ENCODE measurements around the gene TMCO6. TPM values are rescaled to one million over a fixed set of nuclear protein-coding genes. Genes with fewer than 3 reads are reported as not detected.
"Not testable (repeated sequence)": the region's sequence is repeated elsewhere in the genome, so short reads cannot be mapped to it uniquely, and the experiment has no call there.

Gene TMCO6
- total RNA-seq, 1 experiment from 2014 or later: 38.7 TPM

DNA sequence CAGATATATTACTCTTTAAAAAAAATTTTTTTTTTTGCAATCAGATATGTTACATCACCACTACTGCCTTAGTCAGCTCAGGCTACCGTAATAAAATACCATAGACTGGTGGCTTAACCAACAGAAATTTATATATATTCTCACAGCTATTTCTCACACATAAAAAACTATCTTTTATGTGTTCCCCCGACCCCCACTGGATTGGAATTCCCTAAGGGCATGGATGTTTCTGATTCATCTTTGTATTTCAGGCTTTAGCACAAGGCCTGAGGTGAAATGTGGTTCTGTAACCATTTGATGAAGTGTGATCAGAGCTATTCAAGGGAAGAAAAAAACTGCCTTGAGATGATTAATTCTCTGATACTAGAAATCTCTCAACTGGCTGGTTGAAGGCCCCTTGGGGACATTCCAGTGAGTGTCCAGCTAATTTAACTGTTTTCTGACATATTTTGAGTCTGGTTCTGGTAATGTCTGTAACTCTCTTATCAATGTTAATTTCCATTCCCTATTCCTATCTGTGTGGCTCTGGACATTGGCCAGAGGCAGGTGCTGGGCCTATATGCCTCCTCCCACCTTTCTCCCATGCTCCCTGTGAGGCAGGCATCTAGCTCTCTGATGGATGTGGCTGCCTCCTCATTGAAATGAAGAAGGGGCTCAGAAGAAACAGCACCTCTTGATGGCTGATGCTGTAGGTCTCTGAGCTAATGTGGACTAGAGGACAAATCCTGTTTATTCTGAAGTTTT, 8.8 kb upstream of the TMCO6 start:
- no peak for DNase-seq (ENCODE audit: low read depth)

DNA sequence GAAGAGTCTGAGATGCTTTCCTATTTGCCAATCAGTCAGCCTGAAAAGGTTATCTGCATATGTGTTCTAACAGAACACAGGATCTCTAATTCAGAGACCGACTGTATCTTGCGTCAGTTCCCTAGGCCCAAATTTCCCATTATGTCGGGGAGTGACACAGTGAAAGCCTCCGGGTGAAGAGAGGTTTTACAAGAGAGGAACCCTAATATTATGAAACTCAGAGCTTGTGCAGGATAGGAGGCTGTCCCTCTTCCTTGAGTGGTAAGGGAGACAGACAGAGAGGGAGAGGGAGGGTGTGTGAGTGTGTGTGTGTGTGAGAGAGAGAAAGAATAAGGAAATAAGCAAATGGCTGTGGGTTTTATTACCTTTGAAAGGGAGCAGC, 8.2 kb upstream of the TMCO6 start:
- no peak for DNase-seq (ENCODE audit: low read depth)

DNA sequence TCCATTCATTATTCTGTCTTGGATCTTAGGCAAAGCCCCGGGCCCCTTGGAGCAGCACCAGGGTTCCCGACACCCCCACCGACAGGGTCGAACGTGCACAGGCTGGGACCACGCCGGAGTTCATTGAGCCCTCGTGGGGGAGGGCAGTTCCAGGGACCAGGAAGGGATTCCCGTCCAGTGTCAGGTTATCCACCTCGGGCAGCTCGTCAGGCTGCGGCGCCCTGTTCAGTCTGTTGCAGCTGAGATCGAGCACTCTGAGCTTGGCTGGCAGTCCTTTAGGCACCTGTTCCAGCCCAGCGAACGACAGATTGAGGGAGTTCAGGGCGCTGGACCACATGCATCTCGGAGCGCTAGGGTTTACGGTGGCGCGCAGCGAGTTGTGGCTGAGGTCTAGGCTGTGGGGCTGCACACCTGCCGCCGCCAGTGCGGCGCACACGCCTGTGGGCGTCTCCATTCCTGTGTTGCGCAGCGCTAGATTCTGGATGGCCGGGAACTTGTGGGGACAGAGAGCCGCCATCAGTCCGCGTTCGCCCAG, 7.4 kb upstream of the TMCO6 start:
- DNase-seq (ENCODE audit: low read depth): no peak

DNA sequence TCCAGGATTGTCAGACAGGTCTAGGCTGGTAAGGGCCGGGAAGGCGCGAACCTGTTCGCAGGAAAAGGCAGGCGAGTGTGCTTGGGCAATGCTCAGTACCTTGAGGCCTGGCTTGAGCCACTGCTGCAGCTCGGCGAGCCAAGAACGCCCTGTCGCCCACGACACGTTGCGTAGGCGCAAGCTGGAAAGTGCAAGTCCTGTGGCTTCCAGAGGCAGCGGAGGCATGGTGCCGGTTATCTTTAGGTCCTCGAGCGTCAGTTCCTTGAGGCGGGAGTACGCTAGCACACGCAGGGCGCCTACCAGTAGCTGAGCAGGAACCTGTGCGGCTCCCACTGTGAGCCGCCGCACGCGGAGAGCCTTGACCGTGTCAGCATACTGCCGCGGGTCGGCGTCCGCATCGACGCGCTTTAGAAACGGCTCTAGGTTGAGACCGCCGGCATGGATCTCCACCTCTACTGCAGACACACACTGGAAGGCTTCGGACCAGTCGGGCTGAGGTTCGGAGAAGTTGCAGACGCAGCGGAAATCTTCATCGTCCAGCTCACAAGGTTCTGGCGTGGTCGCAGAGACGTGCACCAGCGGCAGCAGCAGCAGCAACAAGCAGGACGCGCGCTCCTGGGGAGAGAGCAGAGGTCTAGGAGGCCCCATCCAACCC, 6.8 kb upstream of the TMCO6 start:
- DNase-seq (ENCODE audit: low read depth): no peak

DNA sequence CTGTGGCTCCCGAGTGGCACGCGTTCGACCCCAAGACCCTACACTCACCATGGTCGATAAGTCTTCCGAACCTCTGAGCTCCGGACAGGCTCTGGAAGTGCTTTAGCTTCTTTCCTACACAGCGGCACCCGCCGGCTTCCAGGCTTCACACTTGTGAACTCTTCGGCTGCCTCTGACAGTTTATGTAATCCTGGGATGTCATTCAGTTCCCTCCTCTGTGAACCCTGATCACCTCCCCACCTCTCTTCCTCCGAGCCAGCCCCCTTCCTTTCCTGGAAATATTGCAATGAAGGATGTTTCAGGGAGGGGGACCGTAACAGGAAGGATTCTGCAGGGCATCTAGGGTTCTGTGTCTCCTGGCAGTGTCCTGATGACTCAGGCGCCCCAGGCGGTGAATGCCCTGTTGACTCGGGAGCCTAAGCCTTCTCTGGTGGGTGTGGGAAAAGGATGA, 6.2 kb upstream of the TMCO6 start, which contains the start of gene CD14:
TSS of gene CD14 (minus strand) at position 155 of the 451 bp plus-strand sequence. CDS start at position 51, 104 bp downstream.
- DNase-seq (ENCODE audit: low read depth): peak; percentile 58

DNA sequence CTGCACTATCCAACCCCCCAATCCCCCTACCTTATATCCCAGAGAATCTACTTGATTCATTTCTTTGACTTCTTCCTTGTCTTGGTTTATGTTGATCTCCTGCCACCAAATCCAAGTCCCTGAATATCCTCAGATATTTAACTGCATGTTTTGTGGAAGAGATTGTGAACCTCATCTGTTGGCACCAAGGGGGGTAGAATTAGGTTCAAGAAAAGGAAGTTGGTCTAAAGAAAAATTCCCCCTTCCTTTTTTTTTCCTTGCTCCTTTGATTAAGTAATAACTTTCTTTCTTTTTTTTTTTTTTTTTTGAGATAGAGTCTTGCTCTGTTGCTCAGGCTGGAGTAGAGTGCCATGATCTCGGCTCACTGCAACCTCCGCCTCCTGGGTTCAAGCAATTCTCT, 5.8 kb upstream of the TMCO6 start:
- DNase-seq (ENCODE audit: low read depth): no peak

DNA sequence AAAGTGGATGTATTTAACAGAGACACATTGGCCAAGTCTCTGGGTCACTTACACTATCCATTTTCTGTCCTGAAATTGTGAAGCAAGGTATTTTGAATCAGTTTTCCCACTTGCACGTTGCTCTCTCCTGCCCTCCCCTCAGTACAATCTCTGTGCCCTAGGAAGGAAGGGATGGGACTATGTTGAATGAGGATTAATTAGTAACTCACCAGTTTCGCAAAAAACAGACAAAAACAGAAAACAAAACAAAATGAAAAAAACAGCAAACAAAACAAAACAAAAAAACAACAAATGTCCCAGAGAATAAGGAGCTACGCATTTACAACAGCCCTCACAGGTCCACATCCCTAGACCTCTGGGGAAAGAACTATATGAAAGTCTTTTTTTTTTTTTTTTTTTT, 5.1 kb upstream of the TMCO6 start:
- no peak for DNase-seq (ENCODE audit: low read depth)

DNA sequence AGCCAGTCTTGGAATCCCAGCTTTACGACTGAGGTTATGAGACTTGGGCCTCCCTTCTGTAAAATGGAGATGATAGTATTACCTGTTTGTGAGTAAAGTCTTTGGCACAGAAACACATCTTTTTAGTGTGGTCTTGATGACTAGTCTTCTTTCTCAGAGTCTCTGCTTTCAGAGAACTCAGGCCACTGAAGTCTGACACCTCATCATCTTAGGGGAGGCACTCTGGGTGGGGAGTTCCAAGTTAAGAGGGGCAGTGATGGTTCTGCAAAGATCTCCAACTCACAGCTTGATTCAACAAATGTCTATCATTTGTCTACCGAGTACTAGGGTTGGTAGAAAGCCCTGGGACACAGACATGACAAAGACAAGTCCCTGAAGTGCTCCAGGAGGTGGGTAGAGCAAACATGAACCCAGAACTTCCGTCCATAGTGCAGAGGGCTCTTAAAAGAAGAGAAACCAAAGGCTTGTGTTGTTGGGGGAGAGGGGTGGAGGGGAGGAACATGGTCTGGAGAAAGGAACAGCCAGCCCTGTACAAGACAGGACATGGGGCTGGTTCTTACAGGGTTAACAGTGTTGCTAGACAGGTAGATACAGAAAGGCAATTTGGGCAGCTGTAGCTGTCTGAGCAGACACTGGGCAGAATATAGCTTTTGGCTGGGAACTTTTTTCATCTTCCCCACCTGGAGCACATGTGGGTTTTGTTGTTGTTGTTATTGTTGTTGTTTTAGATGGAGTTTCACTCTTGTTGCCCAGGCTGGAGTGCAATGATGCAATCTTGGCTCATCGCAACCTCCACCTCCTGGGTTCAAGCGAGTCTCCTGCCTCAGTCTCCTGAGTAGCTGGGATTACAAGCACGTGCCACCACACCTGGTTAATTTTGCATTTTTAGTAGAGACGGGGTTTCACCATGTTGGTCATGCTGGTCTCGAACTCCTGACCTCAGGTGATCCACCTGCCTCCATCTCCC, 3.7 kb upstream of the TMCO6 start:
- DNase-seq (ENCODE audit: low read depth): no peak

DNA sequence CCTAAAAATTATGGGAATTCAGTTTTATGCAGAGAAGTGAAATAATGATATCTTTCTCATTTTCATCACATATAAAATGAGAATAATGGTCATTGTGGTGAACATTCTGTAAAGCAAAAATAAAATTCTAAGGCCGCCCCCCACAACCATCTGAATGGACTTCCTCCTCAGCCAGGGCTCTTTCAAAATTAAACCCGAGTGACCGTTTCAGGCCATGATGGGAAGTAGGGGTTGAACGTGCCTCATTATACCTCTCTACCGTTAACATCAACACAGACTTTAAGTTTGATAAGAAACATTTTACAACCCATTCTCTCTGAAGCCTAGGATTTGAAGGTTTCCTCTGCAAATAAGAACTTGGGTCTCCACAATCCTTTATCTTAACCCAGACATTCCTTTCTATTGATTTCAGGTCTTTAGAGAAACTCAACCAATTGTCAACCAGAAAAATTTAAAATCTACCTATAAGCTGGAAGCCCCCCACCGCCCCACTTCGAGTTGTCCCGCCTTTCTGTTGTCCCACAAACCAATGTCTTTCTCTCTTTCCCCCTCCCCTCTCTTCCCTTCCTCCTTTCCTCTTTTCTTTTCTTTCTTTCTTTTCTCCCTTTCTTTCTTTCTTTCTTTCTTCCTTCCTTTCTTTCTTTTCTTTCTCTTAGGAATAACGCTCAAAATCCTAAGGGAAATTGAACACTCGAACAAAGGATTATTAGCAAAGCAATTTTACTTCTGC, 1.7 kb upstream of the TMCO6 start:
- no peak for DNase-seq (ENCODE audit: low read depth)

DNA sequence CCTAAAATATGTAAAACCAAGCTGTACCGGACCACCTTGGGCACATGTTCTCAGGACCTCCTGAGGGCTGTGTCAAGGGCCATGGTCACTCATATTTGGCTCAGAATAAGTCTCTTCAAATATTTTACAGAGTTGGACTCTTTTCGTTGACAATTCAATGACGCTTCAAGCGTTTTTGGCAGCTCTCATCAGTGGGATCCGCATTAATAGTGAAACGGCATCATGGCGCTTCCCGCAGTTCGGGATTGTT, 428 bp upstream of the TMCO6 start:
- not testable (repeated sequence) for DNase-seq (ENCODE audit: low read depth)

DNA sequence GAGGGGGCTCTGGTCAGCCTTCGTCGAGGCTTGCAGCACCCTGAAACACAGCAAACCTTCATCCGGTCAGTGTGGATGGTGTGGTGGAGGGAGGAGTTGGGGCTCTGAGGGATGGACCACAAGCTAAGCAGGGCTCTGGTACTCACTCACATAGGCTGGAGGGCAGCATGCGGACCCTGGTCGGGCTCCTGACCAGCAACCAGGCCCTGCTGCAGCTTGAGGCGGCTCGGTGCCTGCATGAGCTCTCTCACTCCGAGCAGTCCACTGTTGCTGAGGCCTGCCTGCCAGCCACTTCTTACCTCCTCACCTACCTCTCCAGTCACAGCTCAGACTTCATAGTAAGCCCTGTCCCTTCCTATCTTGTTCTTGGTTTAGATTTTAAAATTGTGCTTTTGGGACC, 2.5 kb downstream of the TMCO6 start:
- DNase-seq (ENCODE audit: low read depth): no peak

DNA sequence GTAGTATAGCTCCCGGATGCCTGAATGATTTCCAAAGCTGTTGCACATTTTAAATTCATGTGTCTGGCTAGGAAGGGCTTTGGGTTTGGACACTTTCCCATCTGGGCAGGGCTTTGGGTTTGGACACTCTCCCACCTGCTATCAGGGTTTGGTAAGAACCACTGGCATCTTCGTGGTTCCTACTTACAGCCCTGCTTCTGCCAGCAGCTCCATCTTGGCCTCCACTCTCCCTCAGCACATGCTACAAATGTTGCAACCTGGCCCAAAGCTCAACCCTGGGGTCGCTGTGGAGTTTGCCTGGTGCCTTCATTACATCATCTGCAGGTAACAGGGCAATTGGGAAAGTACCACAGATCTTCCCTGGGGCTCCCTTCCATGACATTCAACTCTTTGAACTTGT, 3.5 kb downstream of the TMCO6 start:
- DNase-seq (ENCODE audit: low read depth): no peak

DNA sequence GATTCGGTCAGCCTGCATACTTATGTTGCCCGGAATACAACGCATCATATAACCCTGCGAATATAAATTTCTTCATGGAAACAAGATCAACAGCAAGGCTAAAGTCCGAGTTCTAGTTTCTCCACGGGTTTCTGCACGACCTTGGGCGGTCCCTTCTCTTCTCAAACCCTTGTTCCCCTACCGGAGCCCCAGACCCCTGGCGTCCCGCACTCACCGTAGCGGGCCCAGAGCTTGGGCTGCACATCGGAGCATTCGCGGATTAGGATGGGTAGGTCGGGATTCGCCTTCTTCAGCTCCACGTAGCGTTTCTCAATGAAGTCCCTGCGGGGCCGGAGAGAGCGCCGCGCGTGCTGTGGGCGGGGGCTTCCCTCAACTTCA, 7.8 kb downstream of the TMCO6 start:
- DNase-seq (ENCODE audit: low read depth): no peak

DNA sequence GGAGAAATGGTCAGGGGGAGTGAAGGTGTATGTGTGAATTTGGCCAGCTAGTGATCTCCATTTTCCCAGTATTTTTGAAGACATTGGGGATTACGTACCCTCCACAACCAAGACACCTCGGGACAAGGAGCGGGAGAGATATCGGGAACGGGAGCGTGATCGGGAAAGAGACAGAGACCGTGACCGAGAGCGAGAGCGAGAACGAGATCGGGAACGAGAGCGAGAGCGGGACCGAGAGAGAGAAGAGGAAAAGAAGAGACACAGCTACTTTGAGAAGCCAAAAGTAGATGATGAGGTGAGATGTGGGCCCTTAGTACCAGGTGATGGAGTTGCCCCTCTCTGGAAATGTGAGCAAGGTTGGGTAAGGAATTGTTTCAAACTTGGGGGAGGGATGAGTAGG, 19.6 kb downstream of the TMCO6 start:
- DNase-seq (ENCODE audit: low read depth): no peak

DNA sequence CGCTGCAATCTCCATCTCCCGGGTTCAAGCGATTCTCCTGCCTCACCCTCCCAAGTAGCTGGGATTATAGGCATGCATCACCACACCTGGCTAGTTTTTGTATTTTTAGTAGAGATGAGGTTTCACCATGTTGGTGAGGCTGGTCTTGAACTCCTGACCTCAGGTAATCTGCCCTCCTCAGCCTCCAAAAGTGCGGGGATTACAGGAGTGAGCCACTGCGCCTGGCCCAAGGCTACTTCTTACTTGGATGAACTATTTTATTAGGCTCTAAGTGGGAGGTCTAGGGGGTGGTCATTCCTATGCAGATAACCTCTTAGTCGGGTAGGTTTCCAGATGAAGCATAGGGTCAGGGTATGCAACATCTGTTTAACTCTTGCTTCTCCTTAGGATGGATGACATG, 21.1 kb downstream of the TMCO6 start:
- not testable (repeated sequence) for DNase-seq (ENCODE audit: low read depth)

DNA sequence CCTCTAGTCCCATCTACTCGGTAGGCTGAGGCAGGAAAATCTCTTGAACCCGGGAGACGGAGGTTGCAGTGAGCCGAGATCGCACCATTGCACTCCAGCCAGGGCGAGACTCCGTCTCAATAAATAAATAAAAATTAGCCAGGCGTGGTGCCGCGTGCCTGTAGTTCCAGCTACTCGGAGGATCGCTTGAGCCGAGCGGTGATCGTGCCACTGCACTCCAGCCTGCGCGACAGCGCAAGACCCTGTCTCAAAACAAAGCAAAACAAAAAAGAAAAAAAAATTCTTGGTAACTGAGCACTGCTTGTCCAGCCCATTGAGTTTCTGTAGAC, 24.7 kb downstream of the TMCO6 start:
- no peak for DNase-seq (ENCODE audit: low read depth)

DNA sequence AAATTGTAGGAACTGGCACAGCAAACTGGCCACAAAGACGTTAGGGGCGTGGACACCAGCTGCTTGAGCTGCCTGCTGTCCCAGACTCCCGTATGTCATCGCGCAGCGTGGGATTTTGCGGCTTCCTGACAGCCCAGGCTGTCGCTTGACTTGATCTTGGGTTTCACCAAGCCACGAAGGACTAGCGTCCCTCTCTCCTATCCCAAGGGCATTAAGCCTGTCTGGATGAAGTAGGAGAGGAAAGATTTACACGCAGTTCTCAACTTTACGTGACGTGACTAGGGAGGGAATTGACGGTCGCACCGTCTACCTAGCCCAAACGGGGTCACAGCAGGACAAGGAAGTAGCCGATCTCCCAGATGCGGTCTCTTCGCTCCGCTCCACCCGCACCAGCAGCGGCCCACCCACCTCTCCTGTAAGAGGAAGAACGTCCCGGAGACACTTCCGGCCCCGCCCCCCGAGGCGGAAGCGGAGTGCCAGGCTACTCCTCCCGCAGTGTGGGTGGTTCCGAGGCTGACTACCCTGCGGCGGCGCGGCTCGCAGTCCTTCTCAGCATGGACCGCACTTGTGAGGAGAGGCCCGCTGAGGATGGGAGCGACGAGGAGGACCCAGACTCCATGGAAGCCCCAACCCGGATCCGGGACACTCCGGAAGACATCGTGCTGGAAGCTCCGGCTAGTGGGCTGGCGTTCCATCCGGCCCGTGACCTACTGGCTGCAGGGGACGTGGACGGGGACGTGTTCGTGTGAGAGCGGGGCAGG, 25.3 kb downstream of the TMCO6 start, which contains the start of gene WDR55:
TSS of gene WDR55 (plus strand) at position 546 of the 761 bp plus-strand sequence. CDS start at position 555, 9 bp downstream.
- DNase-seq (ENCODE audit: low read depth): peak; percentile 97

DNA sequence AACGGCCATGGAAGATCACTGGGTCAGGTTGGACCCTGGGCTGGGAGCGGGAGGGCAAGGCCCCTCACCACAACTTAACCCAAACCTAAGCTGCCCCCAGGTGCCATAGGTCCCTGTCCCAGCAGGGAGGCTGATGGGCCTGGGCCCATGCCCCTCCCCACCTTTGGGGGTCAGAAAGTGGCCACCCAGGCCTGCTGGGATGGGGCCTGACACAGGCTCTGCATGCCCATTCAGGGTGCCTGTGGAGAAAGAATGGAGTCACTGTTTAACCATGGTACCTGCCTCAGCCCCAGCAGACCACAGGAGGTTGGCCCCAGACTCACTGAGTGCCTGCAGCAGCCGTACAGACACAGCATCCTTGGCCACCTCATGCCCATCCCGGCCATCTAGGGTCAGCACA, 31.8 kb downstream of the TMCO6 start:
- not testable (repeated sequence) for DNase-seq (ENCODE audit: low read depth)

DNA sequence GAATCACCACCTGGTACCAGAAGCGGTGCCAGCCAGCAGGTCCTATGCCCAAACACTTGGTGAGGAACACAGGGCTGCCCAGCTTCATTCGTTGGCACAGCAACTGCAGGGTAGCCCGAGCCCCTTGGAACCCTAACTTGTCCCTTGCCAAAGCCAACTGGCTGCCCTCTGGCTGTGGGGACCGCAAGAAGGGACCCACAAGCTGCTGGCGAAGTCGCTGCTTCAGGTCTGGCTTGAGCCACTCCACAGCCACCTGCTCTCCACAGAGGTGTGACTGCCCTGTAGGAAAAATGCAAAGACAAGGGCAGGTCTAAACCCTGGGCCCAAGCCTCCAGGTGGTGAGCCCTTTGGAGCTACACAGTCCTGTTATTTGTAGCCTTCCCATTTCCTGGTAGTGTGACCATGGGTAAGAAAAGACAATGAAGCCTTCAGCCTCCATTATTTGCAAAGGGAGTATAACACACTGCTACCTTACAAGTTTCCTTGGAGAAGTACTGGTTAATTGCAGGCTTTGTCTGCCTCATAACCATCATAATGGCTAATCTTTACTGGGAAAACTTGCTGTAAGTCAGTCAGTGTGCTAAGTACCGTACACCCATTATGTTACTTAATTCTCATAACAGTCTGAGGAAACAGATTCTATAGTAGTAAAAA, 32.3 kb downstream of the TMCO6 start:
- DNase-seq (ENCODE audit: low read depth): no peak

DNA sequence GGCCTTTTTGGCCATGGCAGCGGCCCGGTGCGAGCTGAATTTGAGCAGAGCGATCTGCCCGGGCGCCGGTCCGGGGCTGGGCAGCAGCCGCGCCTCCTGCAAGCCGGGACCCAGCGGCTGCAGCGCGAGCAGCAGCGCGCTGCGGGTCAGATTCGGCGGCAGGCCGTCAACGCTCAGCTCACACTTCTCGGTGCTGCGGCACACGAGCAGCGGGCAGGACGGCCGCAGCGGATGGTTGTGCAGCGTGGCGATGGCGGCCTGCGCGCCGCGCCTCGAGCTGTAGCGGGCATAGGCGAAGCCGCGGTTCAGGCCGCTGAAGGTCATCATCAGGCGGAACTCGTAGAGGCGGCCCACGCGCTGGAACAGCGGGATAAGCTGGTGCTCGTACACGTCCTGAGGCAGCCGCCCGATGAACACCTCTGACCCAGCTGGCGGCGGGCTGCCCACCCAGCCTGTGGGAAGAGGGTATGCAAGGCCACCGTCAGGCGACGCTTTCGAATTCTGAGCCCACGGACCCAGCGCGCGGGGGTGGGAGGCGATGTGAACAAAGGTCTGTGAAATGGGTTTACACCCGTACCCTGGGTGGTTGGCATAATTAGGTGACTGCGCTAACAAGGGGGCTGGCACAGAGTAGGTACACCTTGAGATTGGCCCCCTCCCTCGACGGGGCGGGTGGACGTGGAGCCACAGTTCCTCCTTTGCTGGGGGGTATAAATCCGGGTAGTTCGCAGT, 33.4 kb downstream of the TMCO6 start:
- peak; percentile 28 for DNase-seq (ENCODE audit: low read depth)

Data from Daoy (cell line).